GM23338 (cell line): ENCODE data around the gene VPREB1. TPM values are rescaled to one million over a fixed set of nuclear protein-coding genes. Genes with fewer than 3 reads are reported as not detected.

Experiments used
- ATAC-seq: fragments of 200-7000 bp; cut with Tn5 transposase; 3 replicates; pipeline ENCODE4 v1.9.1; 2020
- DNase-seq: peaks from one replicate; pipeline ENCODE4 v3.0.0-alpha.2; 2015; ENCODE audit warnings: low spot score
- H2AFZ ChIP-seq: fragments of 200-600 bp; sonication (generic); 2 replicates; pipeline ENCODE4 v1.8.0; 2016; ENCODE audit warnings: antibody characterized with exemption, mild to moderate bottlenecking, moderate library complexity
- H3F3A ChIP-seq: fragments of 200-600 bp; sonication (generic); replicated peaks from 2 replicates; pipeline ENCODE4 v1.8.0; 2017; ENCODE audit warnings: antibody characterized with exemption, mixed run types, low read depth
- H3K27ac ChIP-seq: fragments of 200-600 bp; sonication (generic); 2 replicates; pipeline ENCODE4 v1.6.1; 2016; ENCODE audit warnings: low read depth
- H3K27me3 ChIP-seq: fragments of 200-600 bp; sonication (generic); 2 replicates; pipeline ENCODE4 v1.8.0; 2016; ENCODE audit warnings: mild to moderate bottlenecking, mixed run types, moderate library complexity; ENCODE audit not compliant: insufficient read depth
- H3K36me3 ChIP-seq: fragments of 200-600 bp; sonication (generic); 2 replicates; pipeline ENCODE4 v1.8.0; 2016; ENCODE audit warnings: mild to moderate bottlenecking; ENCODE audit not compliant: insufficient read depth
- H3K4me1 ChIP-seq: fragments of 200-600 bp; sonication (generic); 2 replicates; pipeline ENCODE4 v1.8.0; 2016; ENCODE audit warnings: mild to moderate bottlenecking, moderate library complexity; ENCODE audit not compliant: insufficient read depth
- H3K4me2 ChIP-seq: fragments of 200-600 bp; sonication (generic); 2 replicates; pipeline ENCODE4 v1.7.1; 2017; ENCODE audit warnings: mixed run types
- H3K4me3 ChIP-seq: fragments of 200-600 bp; sonication (generic); 2 replicates; pipeline ENCODE4 v1.6.1; 2016; ENCODE audit warnings: mixed run types
- H3K79me2 ChIP-seq: fragments of 200-600 bp; sonication (generic); replicated peaks from 2 replicates; pipeline ENCODE4 v1.8.0; 2017; ENCODE audit warnings: mild to moderate bottlenecking; ENCODE audit not compliant: insufficient read depth
- H3K9me2 ChIP-seq: fragments of 200-600 bp; sonication (generic); 2 replicates; pipeline ENCODE4 v1.8.0; 2017; ENCODE audit not compliant: insufficient read depth
- H4K20me1 ChIP-seq: fragments of 200-600 bp; sonication (generic); replicated peaks from 2 replicates; pipeline ENCODE4 v1.8.0; 2017; ENCODE audit warnings: mild to moderate bottlenecking; ENCODE audit not compliant: insufficient read depth
- H3K27ac Mint-ChIP-seq: 2 replicates; pipeline ENCODE4 v1.8.0; 2020; ENCODE audit warnings: inconsistent platforms, mild to moderate bottlenecking, moderate library complexity, mixed read lengths
- H3K27me3 Mint-ChIP-seq: 3 replicates; pipeline ENCODE4 v1.8.0; 2022; ENCODE audit warnings: low read depth, mild to moderate bottlenecking, moderate library complexity, mixed read lengths, inconsistent platforms; ENCODE audit not compliant: insufficient read depth, poor library complexity
- H3K36me3 Mint-ChIP-seq: 3 replicates; pipeline ENCODE4 v1.8.0; 2021; ENCODE audit warnings: low read depth, mild to moderate bottlenecking, inconsistent platforms, moderate library complexity, mixed read lengths
- H3K4me1 Mint-ChIP-seq: 3 replicates; pipeline ENCODE4 v1.8.0; 2020; ENCODE audit warnings: mild to moderate bottlenecking, inconsistent platforms, mixed read lengths
- H3K4me3 Mint-ChIP-seq: 3 replicates; pipeline ENCODE4 v1.8.0; 2021; ENCODE audit warnings: moderate library complexity, mild to moderate bottlenecking, inconsistent platforms, mixed read lengths
- H3K9me3 Mint-ChIP-seq: 3 replicates; pipeline ENCODE4 v1.8.0; 2020; ENCODE audit warnings: moderate library complexity, mild to moderate bottlenecking, inconsistent platforms, mixed read lengths
- CREB1 ChIP-seq: fragments of 250-450 bp; sonication (Bioruptor Pico); IDR thresholded peaks from 2 replicates; pipeline ENCODE4 v1.5.0; 2020; ENCODE audit warnings: low read depth, mild to moderate bottlenecking, moderate library complexity
- CTCF ChIP-seq, 2 experiments: fragments of 200-600 bp in 1 of 2; sonication (generic) in 1 of 2; conservative IDR thresholded peaks; 2 replicates each; pipeline versions ENCODE4 v1.5.1 to v1.6.1; 2016 to 2017; ENCODE audit warnings: antibody characterized with exemption in 2 of 2, low read depth in 2 of 2, mild to moderate bottlenecking in 2 of 2, moderate library complexity in 1 of 2
- ETS1 ChIP-seq: IDR thresholded peaks from 2 replicates; pipeline ENCODE4 v1.6.1; 2016; ENCODE audit warnings: antibody characterized with exemption
- EZH2 ChIP-seq: fragments of 200-600 bp; sonication (generic); IDR thresholded peaks from one replicate; pipeline ENCODE4 v1.8.0; 2017; ENCODE audit warnings: antibody characterized with exemption, mild to moderate bottlenecking, low read depth; ENCODE audit not compliant: unreplicated experiment
- EZH2phosphoT487 ChIP-seq: fragments of 200-600 bp; sonication (generic); IDR thresholded peaks from one replicate; pipeline ENCODE4 v1.8.1; 2018; ENCODE audit warnings: antibody characterized with exemption; ENCODE audit not compliant: unreplicated experiment
- JUNB ChIP-seq: IDR thresholded peaks from one replicate; pipeline ENCODE4 v1.6.1; 2016; ENCODE audit warnings: antibody characterized with exemption; ENCODE audit not compliant: unreplicated experiment
- NANOG ChIP-seq: IDR thresholded peaks from 2 replicates; pipeline ENCODE4 v1.6.1; 2016; ENCODE audit warnings: antibody characterized with exemption, borderline replicate concordance
- POLR2AphosphoS5 ChIP-seq: IDR thresholded peaks from 2 replicates; pipeline ENCODE4 v1.6.1; 2016; ENCODE audit warnings: antibody characterized with exemption, low read depth
- REST ChIP-seq: IDR thresholded peaks from one replicate; pipeline ENCODE4 v1.6.1; 2018; ENCODE audit warnings: antibody characterized with exemption; ENCODE audit not compliant: unreplicated experiment
- STAT1 ChIP-seq: IDR thresholded peaks from one replicate; pipeline ENCODE4 v1.6.1; 2016; ENCODE audit warnings: antibody characterized with exemption; ENCODE audit not compliant: unreplicated experiment
- ZNF114 ChIP-seq: fragments of 250-450 bp; sonication (Bioruptor Pico); IDR thresholded peaks from 2 replicates; pipeline ENCODE4 v1.5.0; 2020; ENCODE audit warnings: mild to moderate bottlenecking, moderate library complexity
- ZNF331 ChIP-seq: fragments of 250-450 bp; sonication (Bioruptor Pico); IDR thresholded peaks from 2 replicates; pipeline ENCODE4 v1.5.0; 2020; ENCODE audit warnings: low read depth, mild to moderate bottlenecking, moderate library complexity
- ZNF462 ChIP-seq: fragments of 250-450 bp; sonication (Bioruptor Pico); IDR thresholded peaks from 2 replicates; pipeline ENCODE4 v1.5.0; 2020; ENCODE audit warnings: mild to moderate bottlenecking, moderate library complexity
- polyA plus RNA-seq: library from polyadenylated mRNA; unstranded; fragments of >200 nt; fragmentation: Nextera tagmentation; extraction: Ambion mirVana; gene quantifications from 2 replicates; pipeline ENCODE4 v1.2.1, GENCODE V29; 2016
- total RNA-seq: library from RNA; depleted of rRNA; stranded (reverse); fragments of >200 nt; shearing (Covaris generic); gene quantifications from 2 replicates; pipeline ENCODE4 v1.2.3, GENCODE V29; 2014

Gene VPREB1
- total and polyA plus RNA-seq, 2 experiments from 2014 or later = not detected

GRCh38 chr22:22245935-22246525 is 1.4 kb downstream of the VPREB1 start:
- Histone ChIP-seq H4K20me1 (peaks cover 5% of the 10 kb centered on the region), H3K36me3 (no peaks in the 10 kb centered on the region), H3K79me2 (no peaks in the 10 kb centered on the region), H3K27me3 (peaks cover 100% of the 10 kb centered on the region), H3F3A (no peaks in the 10 kb centered on the region), H3K4me2 (no peak overlapping the region), H2AFZ (no peak overlapping the region), H3K4me1 (no peaks in the 10 kb centered on the region), H3K4me3 (no peak overlapping the region), H3K27ac (no peak overlapping the region), H3K9me2 (no peaks in the 10 kb centered on the region)
- ATAC-seq = no peak
- H3K4me1 Mint-ChIP-seq = no peaks in the 10 kb centered on the region
- TF ChIP-seq EZH2phosphoT487 (no peak), CREB1 (no peak), EZH2 (no peak), NANOG (no peak), ZNF114 (CRISPR knock-in tag) (no peak), ETS1 (no peak), STAT1 (no peak), JUNB (no peak), CTCF (conservative IDR thresholded peaks at IDR 0.05; ENCODE audit: low read depth in 2 of 2) (no peak), REST (no peak), ZNF462 (CRISPR knock-in tag) (no peak), POLR2AphosphoS5 (no peak), ZNF331 (CRISPR knock-in tag) (no peak)
- H3K27me3 Mint-ChIP-seq = peaks cover 96% of the 10 kb centered on the region
- DNase-seq = no peak
- peaks cover 3% of the 10 kb centered on the region; the same call in 1 of the 3 replicates for H3K9me3 Mint-ChIP-seq
- no peaks in the 10 kb centered on the region for H3K36me3 Mint-ChIP-seq
- no peak overlapping the region for H3K4me3 Mint-ChIP-seq
- H3K27ac Mint-ChIP-seq = no peak overlapping the region
